ENCODE results near the gene KCNK7. TPM values are rescaled to one million over a fixed set of nuclear protein-coding genes. Genes with fewer than 3 reads are reported as not detected.

The KCNK7 gene
- total and polyA plus RNA-seq, 4 donors = 0.20 to 0.90 (median 0.60) TPM

- 54% methylated on average over 22 of the region's 28 CpGs for WGBS (ENCODE audit: insufficient coverage)
- no peak for DNase-seq (ENCODE audit: low read depth in 4 of 6, low spot score in 6 of 6)
- H3K9me3 ChIP-seq (ENCODE audit: control insufficient read depth, insufficient read depth, low read length) = no peaks in the 10 kb centered on the region
- peaks cover 70% of the 10 kb centered on the region for H3K4me1 ChIP-seq (ENCODE audit: control insufficient read depth, insufficient read depth, low read length)
- peaks cover 8% of the 10 kb centered on the region for H3K27me3 ChIP-seq (ENCODE audit: control insufficient read depth, insufficient read depth, low read length)
- peak overlapping the region; percentile 64 for H3K27ac ChIP-seq (ENCODE audit: low read depth, low read length)
- H3K36me3 ChIP-seq (ENCODE audit: control insufficient read depth, insufficient read depth, low read length) = peaks cover 52% of the 10 kb centered on the region
- peak overlapping the region; percentile 21 for H3K4me3 ChIP-seq (ENCODE audit: low read depth, low read length)
Observed at GRCh38 chr11:65574811-65575567, 20.6 kb downstream of the KCNK7 start.

GRCh38 chr11:65574109-65574810, 21.3 kb downstream of the KCNK7 start:
- Histone ChIP-seq H3K4me3 (ENCODE audit: low read depth, low read length) (peak overlapping the region; percentile 46), H3K27ac (ENCODE audit: low read depth, low read length) (peak overlapping the region; percentile 67), H3K27me3 (ENCODE audit: control insufficient read depth, insufficient read depth, low read length) (peaks cover 8% of the 10 kb centered on the region), H3K4me1 (ENCODE audit: control insufficient read depth, insufficient read depth, low read length) (peaks cover 76% of the 10 kb centered on the region), H3K9me3 (ENCODE audit: control insufficient read depth, insufficient read depth, low read length) (no peaks in the 10 kb centered on the region), H3K36me3 (ENCODE audit: control insufficient read depth, insufficient read depth, low read length) (peaks cover 46% of the 10 kb centered on the region)
- 5% methylated on average over 54 of the region's 67 CpGs for WGBS (ENCODE audit: insufficient coverage)
- DNase-seq (ENCODE audit: low read depth in 4 of 6, low spot score in 6 of 6) = peak in 2 of 6 donors; percentile 63 to 89

- Histone ChIP-seq H3K27ac (ENCODE audit: low read depth, low read length) (peak overlapping the region; percentile 67), H3K36me3 (ENCODE audit: control insufficient read depth, insufficient read depth, low read length) (peaks cover 40% of the 10 kb centered on the region), H3K4me3 (ENCODE audit: low read depth, low read length) (peak overlapping the region; percentile 46), H3K4me1 (ENCODE audit: control insufficient read depth, insufficient read depth, low read length) (peaks cover 83% of the 10 kb centered on the region), H3K9me3 (ENCODE audit: control insufficient read depth, insufficient read depth, low read length) (no peaks in the 10 kb centered on the region), H3K27me3 (ENCODE audit: control insufficient read depth, insufficient read depth, low read length) (peaks cover 8% of the 10 kb centered on the region)
- no peak for DNase-seq (ENCODE audit: low read depth in 4 of 6, low spot score in 6 of 6)
- WGBS (ENCODE audit: insufficient coverage) = 55% methylated on average over 21 of the region's 22 CpGs
Observed at GRCh38 chr11:65573391-65574079, 22.1 kb downstream of the KCNK7 start.

GRCh38 chr11:65572356-65573051, 23.1 kb downstream of the KCNK7 start, which contains the start of gene FAM89B:
TSS of gene FAM89B (plus strand) at chr11:65572538. CDS start at chr11:65572670, 132 bp downstream.
- WGBS (ENCODE audit: insufficient coverage) = 0% methylated on average over 81 of the region's 86 CpGs
- DNase-seq (ENCODE audit: low read depth in 4 of 6, low spot score in 6 of 6) = peak in 4 of 6 donors; percentile 79 to 97 (median 92)
- Histone ChIP-seq H3K36me3 (ENCODE audit: control insufficient read depth, insufficient read depth, low read length) (peaks cover 46% of the 10 kb centered on the region), H3K27me3 (ENCODE audit: control insufficient read depth, insufficient read depth, low read length) (peaks cover 8% of the 10 kb centered on the region), H3K9me3 (ENCODE audit: control insufficient read depth, insufficient read depth, low read length) (no peaks in the 10 kb centered on the region), H3K27ac (ENCODE audit: low read depth, low read length) (peak within 1 kb of the TSS; percentile 67), H3K4me1 (ENCODE audit: control insufficient read depth, insufficient read depth, low read length) (peaks cover 76% of the 10 kb centered on the region), H3K4me3 (ENCODE audit: low read depth, low read length) (peak within 1 kb of the TSS; percentile 97)

GRCh38 chr11:65571940-65572339, 23.7 kb downstream of the KCNK7 start:
- Histone ChIP-seq H3K27me3 (ENCODE audit: control insufficient read depth, insufficient read depth, low read length) (peaks cover 8% of the 10 kb centered on the region), H3K9me3 (ENCODE audit: control insufficient read depth, insufficient read depth, low read length) (no peaks in the 10 kb centered on the region), H3K27ac (ENCODE audit: low read depth, low read length) (peak overlapping the region; percentile 50), H3K36me3 (ENCODE audit: control insufficient read depth, insufficient read depth, low read length) (peaks cover 40% of the 10 kb centered on the region), H3K4me3 (ENCODE audit: low read depth, low read length) (peak overlapping the region; percentile 97), H3K4me1 (ENCODE audit: control insufficient read depth, insufficient read depth, low read length) (peaks cover 70% of the 10 kb centered on the region)
- 2% methylated on average over 9 of the region's 11 CpGs for WGBS (ENCODE audit: insufficient coverage)
- DNase-seq (ENCODE audit: low read depth in 4 of 6, low spot score in 6 of 6) = peak in 2 of 6 donors; percentile 64 to 65

GRCh38 chr11:65571420-65571819, 24.2 kb downstream of the KCNK7 start:
- no peak for DNase-seq (ENCODE audit: low read depth in 4 of 6, low spot score in 6 of 6)
- peaks cover 5% of the 10 kb centered on the region for H3K27me3 ChIP-seq (ENCODE audit: control insufficient read depth, insufficient read depth, low read length)
- H3K27ac ChIP-seq (ENCODE audit: low read depth, low read length) = peak overlapping the region; percentile 50
- WGBS (ENCODE audit: insufficient coverage) = 81% methylated on average over 9 of the region's 9 CpGs
- H3K9me3 ChIP-seq (ENCODE audit: control insufficient read depth, insufficient read depth, low read length) = no peaks in the 10 kb centered on the region
- peak overlapping the region; percentile 97 for H3K4me3 ChIP-seq (ENCODE audit: low read depth, low read length)
- peaks cover 38% of the 10 kb centered on the region for H3K36me3 ChIP-seq (ENCODE audit: control insufficient read depth, insufficient read depth, low read length)
- peaks cover 65% of the 10 kb centered on the region for H3K4me1 ChIP-seq (ENCODE audit: control insufficient read depth, insufficient read depth, low read length)

- Histone ChIP-seq H3K4me3 (ENCODE audit: low read depth, low read length) (peak within 1 kb of the TSS; percentile 97), H3K27ac (ENCODE audit: low read depth, low read length) (peak within 1 kb of the TSS; percentile 98), H3K36me3 (ENCODE audit: control insufficient read depth, insufficient read depth, low read length) (peaks cover 35% of the 10 kb centered on the region), H3K27me3 (ENCODE audit: control insufficient read depth, insufficient read depth, low read length) (peaks cover 1% of the 10 kb centered on the region), H3K4me1 (ENCODE audit: control insufficient read depth, insufficient read depth, low read length) (peaks cover 58% of the 10 kb centered on the region), H3K9me3 (ENCODE audit: control insufficient read depth, insufficient read depth, low read length) (no peaks in the 10 kb centered on the region)
- WGBS (ENCODE audit: insufficient coverage) = under 1% methylated on average over 88 of the region's 89 CpGs
- peak; percentile 90 to 99 (median 94) for DNase-seq (ENCODE audit: low read depth in 4 of 6, low spot score in 6 of 6)
Observed at GRCh38 chr11:65569973-65570918, 25.4 kb downstream of the KCNK7 start, which contains the start of gene ZNRD2. TSS of gene ZNRD2 (plus strand) at chr11:65570477. CDS start at chr11:65570492, 15 bp downstream.

GRCh38 chr11:65569164-65569972, 26.2 kb downstream of the KCNK7 start:
- H3K4me1 ChIP-seq (ENCODE audit: control insufficient read depth, insufficient read depth, low read length) = peaks cover 50% of the 10 kb centered on the region
- DNase-seq (ENCODE audit: low read depth in 4 of 6, low spot score in 6 of 6) = no peak
- H3K27ac ChIP-seq (ENCODE audit: low read depth, low read length) = peak overlapping the region; percentile 98
- H3K27me3 ChIP-seq (ENCODE audit: control insufficient read depth, insufficient read depth, low read length) = no peaks in the 10 kb centered on the region
- peak overlapping the region; percentile 97 for H3K4me3 ChIP-seq (ENCODE audit: low read depth, low read length)
- no peaks in the 10 kb centered on the region for H3K9me3 ChIP-seq (ENCODE audit: control insufficient read depth, insufficient read depth, low read length)
- peaks cover 28% of the 10 kb centered on the region for H3K36me3 ChIP-seq (ENCODE audit: control insufficient read depth, insufficient read depth, low read length)
- 7% methylated on average over 27 of the region's 28 CpGs for WGBS (ENCODE audit: insufficient coverage)

All from spinal cord (tissue), 10 donors.